Upper lobe of right lung (tissue), 1 donor: ENCODE data around the gene KRTAP12-2. TPM values are rescaled to one million over a fixed set of nuclear protein-coding genes. Genes with fewer than 3 reads are reported as not detected.
A peak's percentile ranks its signal among the peaks of the same experiment; 100 is the strongest.

Source experiments
- ATAC-seq: fragments of 200-7000 bp; cut with Tn5 transposase; one replicate; pipeline ENCODE4 v1.9.1; 2020; ENCODE audit warnings: mild to moderate bottlenecking, moderate library complexity
- DNase-seq: peaks from one replicate; pipeline ENCODE4 v3.0.0-alpha.2; 2020
- H3K27ac ChIP-seq: fragments of 200-600 bp; one replicate; pipeline ENCODE4 v1.8.0; 2022
- H3K27me3 ChIP-seq: fragments of 200-600 bp; one replicate; pipeline ENCODE4 v1.8.0; 2022; ENCODE audit warnings: mild to moderate bottlenecking
- H3K36me3 ChIP-seq: fragments of 200-600 bp; one replicate; pipeline ENCODE4 v1.8.0; 2022
- H3K4me1 ChIP-seq: fragments of 200-600 bp; one replicate; pipeline ENCODE4 v1.8.0; 2022
- H3K4me3 ChIP-seq: fragments of 200-600 bp; one replicate; pipeline ENCODE4 v1.8.0; 2022; ENCODE audit warnings: mild to moderate bottlenecking
- H3K9me3 ChIP-seq: fragments of 200-600 bp; one replicate; pipeline ENCODE4 v1.8.0; 2022
- CTCF ChIP-seq: fragments of 200-600 bp; IDR thresholded peaks from one replicate; pipeline ENCODE4 v1.8.0; 2022; ENCODE audit warnings: antibody characterized with exemption
- intact Hi-C: fragments of 100-400 bp; cut with DNase I; formaldehyde crosslinking; loops from one replicate; pipeline ENCODE4 v1.11.0; 2022
- total RNA-seq: library from RNA; stranded (reverse); fragmentation: NEBNext Ultra II Directional; extraction: Animal tissue kit (Norgen Biotek cat#: 25700); gene quantifications from one replicate; pipeline ENCODE4 v1.2.1, GENCODE V29; 2021
- donor health status: DM: no; HTN: yes; CAD: no; lungs with severe emphysema.

Gene KRTAP12-2
- total RNA-seq, 1 donor from 2014 or later, result not detected

- TF ChIP-seq CTCF, result no peak
- H3K4me1 ChIP-seq, result no peaks in the 10 kb centered on the region
- intact Hi-C loops, result no loop called here
- peaks cover 70% of the 10 kb centered on the region for H3K27me3 ChIP-seq
- H3K4me3 ChIP-seq, result no peak overlapping the region
- H3K9me3 ChIP-seq, result no peaks in the 10 kb centered on the region
- no peak overlapping the region for H3K27ac ChIP-seq
- no peak for ATAC-seq
- DNase-seq, result no peak
- no peaks in the 10 kb centered on the region for H3K36me3 ChIP-seq
Measured at GRCh38 chr21:44702973-44703730, 36.4 kb upstream of the KRTAP12-2 start.

- no peak for DNase-seq
- Histone ChIP-seq H3K36me3 (no peaks in the 10 kb centered on the region), H3K4me1 (no peaks in the 10 kb centered on the region), H3K9me3 (no peaks in the 10 kb centered on the region), H3K27me3 (peaks cover 72% of the 10 kb centered on the region), H3K27ac (no peak overlapping the region), H3K4me3 (no peak overlapping the region)
- intact Hi-C loops, result no loop called here
- no peak for TF ChIP-seq CTCF
- peak; percentile 5 for ATAC-seq
Measured at GRCh38 chr21:44702111-44702972, 35.6 kb upstream of the KRTAP12-2 start.

GRCh38 chr21:44701541-44701940 is 34.8 kb upstream of the KRTAP12-2 start:
- no peak for ATAC-seq

GRCh38 chr21:44701023-44701400 is 34.3 kb upstream of the KRTAP12-2 start:
- intact Hi-C loops, result no loop called here
- DNase-seq (no peak), ATAC-seq (no peak)
- Histone ChIP-seq H3K9me3 (no peaks in the 10 kb centered on the region), H3K27me3 (peaks cover 58% of the 10 kb centered on the region), H3K36me3 (no peaks in the 10 kb centered on the region), H3K4me3 (no peak overlapping the region), H3K27ac (no peak overlapping the region), H3K4me1 (no peaks in the 10 kb centered on the region)
- TF ChIP-seq CTCF, result no peak

More at GRCh38 chr21:44701541-44701940, 34.8 kb upstream of the KRTAP12-2 start:
- H3K4me1 ChIP-seq, result no peaks in the 10 kb centered on the region
- no peaks in the 10 kb centered on the region for H3K9me3 ChIP-seq
- H3K27ac ChIP-seq, result no peak overlapping the region
- intact Hi-C loops, result no loop called here
- no peaks in the 10 kb centered on the region for H3K36me3 ChIP-seq
- H3K27me3 ChIP-seq, result peaks cover 64% of the 10 kb centered on the region
- no peak for DNase-seq
- H3K4me3 ChIP-seq, result no peak overlapping the region
- no peak for TF ChIP-seq CTCF

- Histone ChIP-seq H3K4me1 (no peaks in the 10 kb centered on the region), H3K9me3 (no peaks in the 10 kb centered on the region), H3K27ac (no peak overlapping the region), H3K4me3 (no peak overlapping the region), H3K36me3 (no peaks in the 10 kb centered on the region), H3K27me3 (peaks cover 57% of the 10 kb centered on the region)
- ATAC-seq (no peak), DNase-seq (no peak)
- intact Hi-C loops, result no loop called here
- TF ChIP-seq CTCF, result no peak
Measured at GRCh38 chr21:44700101-44701022, 33.6 kb upstream of the KRTAP12-2 start.
